ENCODE measurements around the gene XPO4.

GRCh38 chr13:20832861-20833260 is 69.7 kb downstream of the XPO4 start:
- no peak for TF ChIP-seq CTCF (IDR thresholded peaks at IDR 0.05)
- no peak for TF ChIP-seq POLR2A (IDR thresholded peaks at IDR 0.05)

Data from suprapubic skin (tissue), 3 donors.